H1 (cell line): ENCODE data around the gene MAPK8IP1. TPM values are rescaled to one million over a fixed set of nuclear protein-coding genes. Genes with fewer than 3 reads are reported as not detected.

Experiments
- EZH2 ChIP-seq: fragments of 200-600 bp; sonication (generic); IDR thresholded peaks from 2 replicates; pipeline ENCODE4 v1.7.1; 2012; ENCODE audit warnings: low read depth, mild to moderate bottlenecking, moderate library complexity, low read length, inconsistent platforms; ENCODE audit not compliant: severe bottlenecking
- POLR2A ChIP-seq, 2 experiments: IDR thresholded peaks; 1 replicate in 1 of 2; 2 replicates in 1 of 2; pipeline ENCODE4 v1.6.1; 2011; ENCODE audit warnings: low read depth in 2 of 2, low read length in 2 of 2, mild to moderate bottlenecking in 2 of 2; ENCODE audit errors: control extremely low read depth in 1 of 2
- RFX5 ChIP-seq: IDR thresholded peaks from 2 replicates; pipeline ENCODE4 v1.6.1; 2011; ENCODE audit warnings: low read depth, low read length, improper control_type of control experiment, borderline replicate concordance
- RXRA ChIP-seq: IDR thresholded peaks from 2 replicates; pipeline ENCODE4 v1.6.1; 2011; ENCODE audit warnings: low read depth, mild to moderate bottlenecking, low read length, moderate library complexity; ENCODE audit not compliant: insufficient read depth
- polyA plus RNA-seq, 7 experiments: library from polyadenylated mRNA; depleted of rRNA in 3 of 7; stranded (reverse) in 5 of 7; unstranded in 2 of 7; fragments of >200 nt in 5 of 7; fragments of 200-250 nt in 2 of 7; gene quantifications; 1 replicate in 5 of 7; 2 replicates in 1 of 7; 4 replicates in 1 of 7; pipeline versions ENCODE4 v1.2.1 to v1.2.3, GENCODE V29; 2011 to 2013; ENCODE audit warnings: missing spikeins in 2 of 7, mixed read lengths in 2 of 7
- total RNA-seq: library from RNA; stranded (reverse); fragmentation: NEBNext Ultra II Directional; extraction: Animal tissue kit (Norgen Biotek cat#: 25700); gene quantifications from 2 replicates; pipeline ENCODE4 v1.2.1, GENCODE V29; 2021

MAPK8IP1 gene
- total and polyA plus RNA-seq, 2 of the 8 experiments (the other 6 are each of a cell fraction or from before 2014, with no cell fraction given) = 32.4 to 40.1 TPM

- TF ChIP-seq POLR2A (IDR thresholded peaks at IDR 0.05; ENCODE audit: control extremely low read depth in 1 of 2, low read depth in 2 of 2, low read length in 2 of 2) = no peak
- no peak for TF ChIP-seq RFX5
- TF ChIP-seq RXRA = no peak
- no peak for TF ChIP-seq EZH2
Measured at GRCh38 chr11:45900916-45901617, 15.6 kb downstream of the MAPK8IP1 start (continued).
